Sciatic nerve (tissue), 2 donors: ENCODE data around the gene ADAMTS8. TPM values are rescaled to one million over a fixed set of nuclear protein-coding genes. Genes with fewer than 3 reads are reported as not detected.
A peak's percentile ranks its signal among the peaks of the same experiment; 100 is the strongest.

Experiments used
- ATAC-seq: fragments of 200-7000 bp; cut with Tn5 transposase; one replicate; pipeline ENCODE4 v1.9.1; 2020; ENCODE audit warnings: mild to moderate bottlenecking, moderate library complexity
- DNase-seq: peaks from one replicate; pipeline ENCODE4 v3.0.0-alpha.2; 2020; ENCODE audit warnings: low spot score
- intact Hi-C: fragments of 100-400 bp; cut with DNase I; formaldehyde crosslinking; loops from one replicate; pipeline ENCODE4 v1.14.2; 2022
- total RNA-seq: library from RNA; stranded (reverse); fragmentation: NEBNext Ultra II Directional; extraction: Animal tissue kit (Norgen Biotek cat#: 25700); gene quantifications from one replicate; pipeline ENCODE4 v1.2.1, GENCODE V29; 2021
- donor health status: DM: no; HTN: no; CAD: no.
- donor health status: DM: no; HTN: no; CAD: no.

The ADAMTS8 gene
- total RNA-seq, 1 donor from 2014 or later, result 4.1 TPM

DNA sequence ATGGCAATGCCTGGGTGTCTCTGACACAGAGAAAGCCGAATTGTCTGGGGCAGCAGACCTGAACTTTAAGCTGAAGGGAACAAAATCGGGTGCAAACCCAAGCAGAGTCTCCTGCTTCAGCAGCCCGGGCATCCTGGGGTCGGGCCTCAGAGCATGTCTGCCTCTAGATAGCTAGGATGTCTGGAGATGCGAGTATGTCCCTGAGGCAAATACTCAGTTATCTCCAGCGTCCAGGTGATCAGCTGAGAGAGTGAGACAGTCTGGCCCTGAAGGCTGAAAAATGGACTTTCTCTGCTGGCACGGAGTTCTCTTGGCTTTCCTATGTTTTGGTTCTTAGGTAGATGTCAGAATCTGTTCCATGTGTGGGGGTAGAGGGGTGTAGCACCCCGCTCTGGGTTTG, 3.3 kb downstream of the ADAMTS8 start:
- intact Hi-C loops, result loop anchor here (10.0 kb wide), 1 partner anchor 210 kb away; no protein-coding TSS in a partner anchor
- ATAC-seq (no peak), DNase-seq (no peak)

DNA sequence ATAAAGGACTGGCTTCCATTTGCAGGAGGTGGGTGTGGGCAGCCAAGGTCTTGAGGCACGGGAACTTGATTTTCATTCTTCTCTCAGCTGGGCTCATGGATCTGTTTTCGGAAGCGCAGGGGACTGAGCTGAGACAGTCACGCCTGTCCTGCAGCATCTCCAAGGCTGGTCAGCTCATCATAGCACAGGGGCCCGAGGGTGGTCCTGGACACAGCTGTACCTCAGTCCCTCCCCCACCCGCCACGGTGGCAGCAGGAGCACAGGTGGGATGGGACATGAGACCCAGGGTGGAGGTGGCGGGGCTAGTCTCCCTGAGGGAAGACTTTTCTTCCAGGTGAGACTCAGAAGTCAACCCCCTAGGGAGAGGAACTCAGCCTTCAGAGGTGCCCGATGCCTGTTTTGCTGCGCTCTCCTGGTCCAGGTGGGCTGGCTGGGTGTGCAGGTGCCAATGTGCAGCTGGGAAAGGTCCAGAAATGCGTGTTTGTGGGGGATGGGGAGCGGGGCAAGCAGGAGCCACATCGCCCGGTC, 3.7 kb downstream of the ADAMTS8 start:
- DNase-seq (no peak), ATAC-seq (no peak)
- intact Hi-C loops, result loop anchor here (10.0 kb wide), 1 partner anchor 210 kb away; no protein-coding TSS in a partner anchor

DNA sequence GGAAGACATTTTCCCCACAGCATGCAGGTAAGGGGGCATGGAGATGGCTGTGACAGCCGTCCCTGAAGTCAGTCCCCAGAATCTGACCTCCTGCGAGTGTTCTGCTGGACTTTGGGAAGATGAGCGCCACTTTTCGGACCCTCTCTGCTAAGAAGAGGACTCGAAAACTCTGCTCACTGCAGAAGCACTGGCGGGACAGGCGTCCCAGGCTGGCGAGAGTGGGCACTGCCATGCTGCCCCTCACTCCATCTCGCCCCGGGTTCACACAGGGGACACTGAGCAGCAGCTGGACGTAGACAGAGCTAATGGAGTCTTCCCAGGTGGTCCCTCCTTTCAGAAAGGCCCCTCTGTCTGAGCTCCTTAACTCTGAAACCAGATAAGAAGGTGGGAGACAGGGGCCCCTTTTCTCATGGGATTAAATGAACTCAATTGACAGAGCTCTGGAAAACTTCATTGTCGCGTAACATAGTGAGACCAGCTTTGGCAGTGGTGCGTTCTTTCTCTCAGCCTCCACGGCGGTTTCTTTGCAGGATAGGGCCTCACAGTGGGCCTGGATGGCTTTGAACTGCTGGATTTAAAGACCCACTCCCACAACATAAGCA, 4.8 kb downstream of the ADAMTS8 start:
- DNase-seq (no peak), ATAC-seq (no peak)
- intact Hi-C loops, result loop anchor here (10.0 kb wide), 1 partner anchor 209 kb away; no protein-coding TSS in a partner anchor

DNA sequence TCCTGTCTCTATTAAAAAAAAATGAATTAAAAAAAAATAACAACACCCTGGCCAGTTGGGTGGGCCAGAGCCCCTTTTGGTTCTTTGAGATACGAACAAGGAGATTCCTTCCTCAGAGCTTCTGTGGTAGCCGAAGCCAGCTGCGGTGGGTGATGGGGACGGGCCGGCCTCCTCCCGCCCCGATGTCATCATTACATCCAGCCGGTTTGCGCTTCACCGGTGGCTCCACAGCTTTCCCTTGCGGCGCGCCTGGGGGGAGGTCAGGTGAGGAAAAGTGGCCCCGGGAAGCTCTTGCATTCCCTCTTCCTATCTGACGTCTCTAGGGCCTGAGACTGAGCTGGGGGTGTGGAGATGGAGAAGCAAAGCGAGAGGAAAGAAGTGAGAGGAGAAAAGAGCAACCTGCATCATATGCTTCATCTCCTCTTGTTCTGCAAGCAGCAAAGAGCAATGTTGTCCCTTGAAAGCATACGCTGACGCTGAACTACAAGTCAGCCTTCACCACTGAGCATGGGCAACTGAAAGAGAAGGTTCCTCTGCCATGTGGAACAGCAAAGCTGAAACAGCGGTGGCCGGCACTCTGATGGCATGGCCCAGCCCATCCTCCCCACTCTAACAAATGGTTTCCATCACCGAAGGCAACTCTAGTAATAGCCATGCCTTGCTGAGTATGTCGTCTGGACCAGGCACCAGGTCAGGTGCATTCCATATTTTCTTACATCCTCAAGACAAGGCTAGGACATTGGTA, 6.0 kb downstream of the ADAMTS8 start:
- no peak for ATAC-seq
- no peak for DNase-seq
- intact Hi-C loops, result loop anchor here (10.0 kb wide), 1 partner anchor 208 kb away; no protein-coding TSS in a partner anchor

DNA sequence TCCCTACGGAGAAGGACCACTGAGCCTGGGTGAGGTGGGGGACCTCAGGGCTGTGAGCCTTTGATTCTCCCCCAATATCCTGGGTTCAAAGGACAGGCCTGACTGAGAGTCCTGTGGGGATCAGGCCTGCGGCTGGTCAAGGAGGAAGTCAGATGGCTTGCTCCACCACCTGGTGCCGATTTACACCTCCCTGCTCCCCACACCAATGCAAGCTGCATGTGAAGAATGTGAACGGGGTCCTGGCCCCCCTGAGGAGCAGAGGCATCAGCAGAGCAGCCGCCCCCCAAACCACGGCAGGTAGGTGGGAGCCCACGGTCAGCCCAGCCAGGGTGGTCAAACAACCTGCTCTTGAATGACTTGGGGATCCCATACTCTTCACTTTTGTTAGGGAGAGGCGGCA, 6.7 kb downstream of the ADAMTS8 start:
- ATAC-seq (no peak), DNase-seq (no peak)
- intact Hi-C loops, result loop anchor here (10.0 kb wide), 1 partner anchor 207 kb away; no protein-coding TSS in a partner anchor

DNA sequence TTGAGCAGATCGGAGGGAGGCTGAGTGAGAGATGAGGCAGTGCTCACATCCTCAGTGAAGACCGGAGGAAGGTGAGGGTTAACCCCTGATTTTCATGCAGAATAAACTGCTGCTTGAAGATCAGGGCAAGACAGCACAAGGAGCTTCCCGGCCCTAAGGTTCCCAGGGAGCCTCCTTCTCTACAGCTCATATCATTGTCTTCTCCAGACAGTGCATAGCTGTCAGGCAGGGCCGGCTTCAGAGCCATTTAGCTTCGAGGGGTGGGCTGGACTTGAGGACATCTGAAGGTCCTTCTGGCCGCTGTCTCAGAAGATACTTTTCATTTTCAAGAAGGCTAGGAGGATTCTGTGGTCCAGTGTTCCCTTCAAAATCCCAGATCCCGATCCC, 7.2 kb downstream of the ADAMTS8 start:
- DNase-seq (no peak), ATAC-seq (no peak)
- intact Hi-C loops, result loop anchor here (10.0 kb wide), 1 partner anchor 206 kb away; no protein-coding TSS in a partner anchor

DNA sequence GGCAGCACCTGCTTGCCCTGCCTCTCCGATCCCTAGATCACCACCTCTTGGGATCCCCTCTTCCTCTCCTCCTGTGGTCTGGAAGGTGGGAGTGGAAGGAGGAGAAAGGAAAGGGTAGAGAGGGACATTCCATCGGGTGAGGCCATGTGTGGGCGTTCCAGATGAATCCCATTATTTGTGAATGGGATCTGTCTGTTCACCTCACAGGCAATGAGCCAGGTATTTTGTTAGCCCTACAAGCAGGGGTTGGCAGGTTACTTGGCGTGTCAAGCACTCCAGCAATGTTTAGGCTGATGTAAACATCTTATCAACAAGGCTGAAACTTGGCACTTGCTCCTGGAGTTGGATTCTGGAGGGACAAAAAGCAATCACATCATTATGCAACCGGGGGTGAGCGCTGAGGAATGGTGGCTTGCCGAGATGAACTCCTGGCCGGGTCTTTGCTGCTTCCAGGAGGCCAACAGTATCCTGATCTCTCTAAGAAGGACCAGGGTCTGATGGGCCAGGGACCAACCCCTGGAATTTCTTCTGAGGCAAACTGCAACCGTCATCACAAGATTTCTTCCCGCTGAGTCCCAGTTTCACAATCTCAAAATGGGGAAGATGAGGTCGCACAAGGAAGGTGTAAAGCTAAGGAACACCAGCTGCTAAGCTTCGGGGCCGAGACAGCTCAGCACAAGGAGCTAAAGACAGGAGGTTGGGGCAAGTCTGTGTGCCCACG, 7.8 kb downstream of the ADAMTS8 start:
- intact Hi-C loops, result loop anchor here (10.0 kb wide), 1 partner anchor 206 kb away; no protein-coding TSS in a partner anchor
- ATAC-seq, result peak; percentile 31
- no peak for DNase-seq

DNA sequence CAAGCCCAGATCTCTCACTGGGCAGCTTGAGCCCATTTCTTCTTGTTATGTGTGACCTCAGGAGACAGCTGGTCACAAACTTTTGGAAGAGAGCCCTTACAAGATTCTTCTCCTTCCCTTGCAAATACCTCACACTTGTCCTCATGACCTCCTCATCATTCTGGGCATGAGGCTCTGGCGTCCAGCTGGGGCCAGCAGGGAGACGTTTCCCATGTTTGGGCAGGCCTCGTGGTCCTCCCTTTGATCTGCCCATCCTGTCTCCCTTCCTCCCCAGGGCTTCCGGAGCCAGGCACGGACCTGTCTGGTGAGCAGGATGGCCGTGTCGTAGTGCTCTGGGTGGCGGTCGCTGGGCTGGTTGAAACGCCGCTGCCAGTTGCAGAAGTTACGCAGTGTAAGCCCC, 9.7 kb downstream of the ADAMTS8 start:
- intact Hi-C loops, result no loop called here
- no peak for DNase-seq
- no peak for ATAC-seq

DNA sequence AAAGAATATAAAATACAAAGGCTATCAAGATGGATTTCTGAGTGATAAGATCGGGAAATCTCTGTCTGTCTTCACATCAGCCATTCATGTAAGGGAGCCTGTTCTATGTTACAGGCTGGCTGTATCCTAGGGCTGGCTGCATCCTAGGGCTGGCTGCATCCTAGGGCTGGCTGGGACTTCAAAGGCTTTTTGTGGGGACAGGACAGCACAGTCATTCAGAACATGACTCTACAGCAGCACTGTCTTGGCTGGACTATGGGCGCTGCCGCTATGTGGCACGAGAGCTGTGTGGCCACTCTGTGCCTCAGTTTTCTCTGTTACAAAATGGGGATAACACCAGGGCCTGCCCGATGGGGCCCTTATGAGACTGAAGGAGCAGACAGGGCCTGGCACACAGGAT, 10.2 kb downstream of the ADAMTS8 start:
- intact Hi-C loops, result no loop called here
- ATAC-seq, result no peak

DNA sequence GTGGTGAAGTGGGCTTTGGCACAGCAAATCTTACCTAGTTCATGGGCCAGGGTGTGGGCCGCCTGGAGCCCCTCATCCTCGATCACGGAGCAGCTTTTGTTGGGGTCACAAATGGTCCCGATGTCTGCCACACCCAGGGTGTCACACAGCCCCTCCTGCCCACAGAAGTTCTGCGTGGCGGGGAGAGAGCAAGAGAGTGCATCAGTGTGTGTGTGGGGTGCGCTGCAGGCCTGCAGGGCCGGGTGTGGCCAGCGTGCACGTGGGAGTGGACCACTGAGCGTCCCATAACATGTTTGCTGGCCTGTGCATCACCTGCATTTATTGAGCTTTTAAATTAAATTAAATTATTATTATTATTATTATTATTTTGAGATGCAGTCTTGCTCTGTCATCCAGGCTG, 11.5 kb downstream of the ADAMTS8 start:
- intact Hi-C loops, result no loop called here
- DNase-seq, result no peak

More for the DNA sequence above, 10.2 kb downstream of the ADAMTS8 start:
- no peak for DNase-seq

DNA sequence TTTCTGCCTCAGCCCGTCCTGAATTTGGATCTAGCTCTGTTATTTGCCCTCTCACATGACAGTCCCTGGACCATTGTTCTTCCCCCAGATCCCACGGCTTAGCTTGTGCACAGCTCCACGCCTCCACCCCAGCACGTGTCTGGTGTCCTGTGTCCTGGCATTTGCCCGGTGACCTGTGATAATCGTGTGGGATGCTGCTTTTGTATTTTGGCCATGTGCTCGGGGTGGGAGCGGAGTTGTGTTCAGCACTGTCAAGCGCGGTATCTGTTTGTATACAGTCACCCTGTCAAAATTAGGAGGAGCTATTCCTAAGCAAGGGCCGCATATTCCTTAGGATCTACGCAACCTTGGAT, 11.9 kb downstream of the ADAMTS8 start:
- ATAC-seq, result no peak
- intact Hi-C loops, result no loop called here

More for the DNA sequence above, 11.5 kb downstream of the ADAMTS8 start:
- no peak for ATAC-seq

DNA sequence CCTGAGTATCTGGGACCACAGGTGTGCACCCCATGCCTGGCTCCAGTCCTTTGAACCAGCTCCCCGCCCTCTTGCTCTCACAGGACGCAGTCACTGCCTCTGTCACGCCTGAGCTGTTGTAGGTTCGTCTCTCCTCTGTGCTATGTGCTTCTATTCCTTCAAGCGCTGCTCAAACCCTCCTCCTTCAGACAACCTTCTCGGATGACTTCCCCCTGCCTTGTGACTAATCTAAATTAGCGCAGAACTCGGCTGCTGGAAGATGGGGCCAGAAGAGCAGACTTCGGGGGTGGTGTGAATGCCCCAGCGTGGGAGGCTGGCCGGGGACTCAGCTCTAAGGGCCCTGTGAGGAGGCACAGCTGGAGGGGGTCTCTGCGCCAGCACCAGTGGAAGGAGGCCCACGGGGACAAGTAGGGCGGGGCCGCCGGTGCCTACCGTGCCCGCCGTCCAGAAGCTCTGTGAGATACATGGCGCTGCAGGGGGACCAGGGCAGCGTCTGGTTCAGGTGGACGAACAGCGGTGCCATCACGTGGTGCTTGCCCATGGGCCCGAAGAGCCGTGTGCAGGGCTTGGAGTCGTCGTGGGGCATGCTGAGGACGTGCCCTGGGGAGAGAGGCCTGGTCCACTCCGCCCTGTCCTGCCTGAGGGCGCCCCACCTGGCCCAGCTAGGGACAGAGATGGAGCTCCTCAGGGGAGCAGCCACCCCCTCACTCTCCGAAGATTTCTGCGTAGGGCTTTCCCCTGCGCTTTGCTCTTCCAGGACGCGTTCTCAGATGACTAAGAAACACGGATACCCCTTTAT, 12.5 kb downstream of the ADAMTS8 start:
- intact Hi-C loops, result no loop called here
- ATAC-seq (peak; percentile 16), DNase-seq (no peak)

More for the DNA sequence above, 11.9 kb downstream of the ADAMTS8 start:
- no peak for DNase-seq

DNA sequence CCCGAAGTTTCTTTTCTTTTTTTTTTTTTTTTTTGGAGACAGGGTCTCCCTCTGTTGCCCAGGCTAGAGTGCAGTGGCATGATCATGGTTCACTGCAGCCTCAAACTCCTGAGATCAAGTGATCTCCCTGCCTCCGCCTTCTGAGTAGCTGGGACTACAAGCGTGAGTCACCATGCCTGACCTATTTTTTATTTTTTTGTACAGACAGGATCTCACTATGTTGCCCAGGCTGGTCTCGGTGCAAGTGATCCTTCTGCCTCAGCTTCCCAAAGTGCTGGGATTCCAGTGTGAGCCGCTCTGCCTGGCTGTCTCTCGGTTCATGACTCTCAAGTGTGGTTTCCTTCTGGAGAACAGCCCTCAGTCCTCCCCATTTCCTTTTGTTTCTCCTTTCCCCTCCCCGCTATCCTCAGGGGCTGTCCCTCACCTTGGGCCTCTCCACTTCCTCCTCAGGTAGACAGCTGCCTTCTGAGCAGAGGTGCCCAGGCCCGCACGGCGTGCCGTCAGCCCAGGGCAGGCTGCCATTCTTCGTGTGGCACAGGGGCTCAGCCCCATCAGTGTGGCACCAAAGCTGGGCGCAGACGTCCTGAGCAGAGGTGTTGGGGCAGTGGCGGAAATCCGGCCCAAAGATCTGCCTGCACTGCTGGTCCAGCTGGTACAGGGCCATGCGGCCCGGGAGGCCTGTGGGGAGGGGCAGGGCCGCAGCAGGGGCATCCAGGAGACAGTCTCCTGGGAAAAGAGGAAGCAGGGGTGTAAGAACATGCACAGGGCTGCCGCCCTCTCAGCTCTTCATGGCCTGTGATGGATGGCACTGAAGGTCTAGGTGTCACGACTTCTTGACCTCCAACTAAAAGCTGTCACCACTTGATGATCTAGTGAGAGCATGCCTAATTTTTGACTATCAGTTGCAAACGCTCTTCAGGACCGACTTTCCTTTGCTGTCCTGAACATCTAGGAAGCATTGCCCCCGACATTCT, 14.0 kb downstream of the ADAMTS8 start:
- intact Hi-C loops, result no loop called here
- ATAC-seq (no peak), DNase-seq (no peak)

DNA sequence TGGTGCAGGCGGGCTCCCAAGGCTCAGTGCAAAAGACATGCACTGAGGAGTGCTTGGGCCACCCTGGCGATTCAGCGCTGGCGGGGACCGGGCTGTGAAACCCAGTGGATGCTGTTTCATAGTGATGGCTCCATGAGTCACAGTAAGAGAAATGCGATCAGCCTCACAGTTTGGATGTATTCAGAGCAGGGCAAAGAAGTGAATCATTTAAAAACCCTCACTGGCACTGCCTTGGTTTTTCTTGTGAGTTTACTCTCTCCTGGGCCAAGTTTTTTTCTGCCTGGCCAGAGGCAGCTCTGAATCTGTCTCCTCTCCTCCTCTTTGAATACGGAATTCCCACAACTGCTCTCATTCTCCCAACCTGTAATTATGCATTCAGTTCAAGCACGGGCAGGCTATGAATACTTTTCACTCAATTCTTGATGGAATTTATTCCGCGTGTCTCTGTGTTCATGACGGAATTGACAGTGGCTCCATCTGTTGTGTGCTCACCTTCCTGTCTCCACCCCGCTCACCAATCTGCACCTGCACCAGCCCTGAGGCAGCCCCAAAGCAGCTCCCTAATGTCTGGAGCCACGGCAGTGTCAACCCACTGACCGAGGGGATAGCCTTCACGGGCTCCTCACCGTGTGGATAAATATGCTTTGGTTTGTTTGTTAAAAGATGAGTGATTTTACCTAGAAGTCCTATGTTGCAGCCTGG, 14.9 kb downstream of the ADAMTS8 start:
- no peak for DNase-seq
- no peak for ATAC-seq
- intact Hi-C loops, result no loop called here

DNA sequence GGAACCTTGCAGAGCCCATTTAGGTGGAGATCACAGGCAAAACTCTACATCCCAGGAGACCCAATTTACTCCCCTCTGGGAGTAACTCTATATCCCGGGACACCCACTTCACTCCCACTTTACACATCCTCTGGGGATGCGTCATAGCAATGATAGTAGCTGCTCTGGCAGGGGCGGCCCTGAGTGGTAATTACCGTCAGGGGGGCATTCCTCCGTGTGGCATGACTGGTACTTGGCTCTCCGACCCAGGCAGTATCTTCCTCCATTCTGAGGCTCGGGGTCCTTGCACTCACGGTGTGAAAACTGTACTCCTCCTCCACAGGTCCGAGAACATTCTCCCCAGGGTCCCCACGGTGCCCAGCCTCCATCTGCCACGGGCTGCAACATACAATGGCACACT, 17.2 kb downstream of the ADAMTS8 start:
- no peak for DNase-seq
- intact Hi-C loops, result no loop called here
- ATAC-seq, result no peak

DNA sequence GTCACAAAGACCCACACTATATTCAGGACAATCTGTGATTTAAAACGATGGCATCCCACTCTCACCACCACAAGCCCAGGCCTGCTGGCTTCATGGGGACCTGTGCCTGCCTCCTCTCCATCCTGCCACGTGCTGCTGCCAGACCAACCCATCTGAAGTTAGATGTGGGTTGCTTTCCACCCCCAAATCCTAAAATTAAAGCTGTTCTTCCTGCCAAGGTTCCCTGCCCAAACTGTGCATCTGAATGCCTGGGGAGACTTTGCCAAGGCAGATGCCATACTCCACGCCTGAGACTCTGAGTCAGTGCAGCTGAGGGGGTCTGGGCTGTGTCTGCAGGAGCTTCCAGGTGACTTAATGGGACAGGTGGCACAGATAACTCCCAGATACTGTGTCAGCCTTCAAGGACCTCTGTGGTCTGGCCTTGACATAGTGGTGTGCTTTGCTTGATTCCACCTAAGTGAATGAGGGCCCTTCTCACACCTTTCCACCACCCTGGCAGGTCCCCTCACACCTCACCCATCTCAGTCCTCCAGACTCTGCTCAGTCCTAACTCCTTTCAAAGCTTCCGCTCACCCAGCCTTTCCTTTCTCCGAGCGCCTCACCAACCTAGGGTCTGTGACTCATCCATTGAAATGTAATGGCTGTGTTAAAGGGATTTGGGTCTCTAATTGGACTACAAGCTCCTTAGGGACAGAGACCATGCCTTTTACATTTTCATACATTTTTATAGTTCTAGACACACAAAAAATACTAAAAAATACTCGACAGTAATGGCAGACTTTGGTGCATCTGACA, 18.6 kb downstream of the ADAMTS8 start:
- ATAC-seq (no peak), DNase-seq (no peak)
- intact Hi-C loops, result no loop called here
